C4-2B (cell line): ENCODE data around the gene IGFL1.

Experiments used
- ZFX ChIP-seq: fragments of 450-650 bp; IDR thresholded peaks from 2 replicates; pipeline ENCODE4 v1.6.1; 2017
- TF ChIP-seq, protein P1 (sequence below): fragments of 450-650 bp; conservative IDR thresholded peaks from 2 replicates; pipeline ENCODE4 v1.5.1; 2017; ENCODE audit warnings: mild to moderate bottlenecking

DNA sequence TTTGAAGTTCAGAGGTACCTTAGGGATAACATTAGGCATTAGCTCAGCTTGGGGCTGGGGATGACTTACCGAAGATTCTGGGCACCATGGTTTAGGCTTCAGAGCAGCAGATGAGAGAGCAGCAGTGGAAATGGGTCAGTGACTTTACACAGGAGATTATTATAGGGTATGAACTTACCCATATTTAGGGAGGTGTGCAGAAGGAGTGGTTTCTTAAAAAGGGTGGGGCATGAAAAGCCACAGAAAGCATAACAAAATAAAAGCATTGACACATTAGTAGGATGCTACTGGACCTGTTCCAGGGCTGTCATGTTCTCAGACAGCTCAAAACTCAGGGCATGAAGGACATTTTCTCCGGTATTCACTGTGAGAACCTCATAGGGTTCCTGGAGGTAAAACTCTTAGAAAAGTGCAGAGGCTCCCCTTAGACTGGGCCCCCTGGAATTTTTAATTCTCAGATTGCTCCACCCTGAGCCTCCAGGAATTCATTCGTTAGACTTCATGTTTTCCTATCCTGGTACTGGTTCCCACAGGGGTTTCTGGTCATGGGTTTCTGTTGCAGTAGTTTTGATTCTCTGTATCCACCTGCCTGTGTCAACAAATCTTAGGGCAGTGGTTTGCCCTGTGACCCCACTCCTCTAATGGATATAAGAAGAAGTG is 20.7 kb downstream of the IGFL1 start:
- TF ChIP-seq, protein P1, sequence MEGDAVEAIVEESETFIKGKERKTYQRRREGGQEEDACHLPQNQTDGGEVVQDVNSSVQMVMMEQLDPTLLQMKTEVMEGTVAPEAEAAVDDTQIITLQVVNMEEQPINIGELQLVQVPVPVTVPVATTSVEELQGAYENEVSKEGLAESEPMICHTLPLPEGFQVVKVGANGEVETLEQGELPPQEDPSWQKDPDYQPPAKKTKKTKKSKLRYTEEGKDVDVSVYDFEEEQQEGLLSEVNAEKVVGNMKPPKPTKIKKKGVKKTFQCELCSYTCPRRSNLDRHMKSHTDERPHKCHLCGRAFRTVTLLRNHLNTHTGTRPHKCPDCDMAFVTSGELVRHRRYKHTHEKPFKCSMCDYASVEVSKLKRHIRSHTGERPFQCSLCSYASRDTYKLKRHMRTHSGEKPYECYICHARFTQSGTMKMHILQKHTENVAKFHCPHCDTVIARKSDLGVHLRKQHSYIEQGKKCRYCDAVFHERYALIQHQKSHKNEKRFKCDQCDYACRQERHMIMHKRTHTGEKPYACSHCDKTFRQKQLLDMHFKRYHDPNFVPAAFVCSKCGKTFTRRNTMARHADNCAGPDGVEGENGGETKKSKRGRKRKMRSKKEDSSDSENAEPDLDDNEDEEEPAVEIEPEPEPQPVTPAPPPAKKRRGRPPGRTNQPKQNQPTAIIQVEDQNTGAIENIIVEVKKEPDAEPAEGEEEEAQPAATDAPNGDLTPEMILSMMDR = no peak
- no peak for TF ChIP-seq ZFX
